GM18520 (cell line): ENCODE results near the gene CNOT8.
A peak's percentile ranks its signal among the peaks of the same experiment; 100 is the strongest.
"Not testable (repeated sequence)": the region's sequence is repeated elsewhere in the genome, so short reads cannot be mapped to it uniquely, and the experiment has no call there.

Source experiments
- ATAC-seq: cut with Tn5 transposase; IDR thresholded peaks from one replicate; pipeline ENCODE4 v1.9.1; 2021; ENCODE audit not compliant: unreplicated experiment

CNOT8 gene

DNA sequence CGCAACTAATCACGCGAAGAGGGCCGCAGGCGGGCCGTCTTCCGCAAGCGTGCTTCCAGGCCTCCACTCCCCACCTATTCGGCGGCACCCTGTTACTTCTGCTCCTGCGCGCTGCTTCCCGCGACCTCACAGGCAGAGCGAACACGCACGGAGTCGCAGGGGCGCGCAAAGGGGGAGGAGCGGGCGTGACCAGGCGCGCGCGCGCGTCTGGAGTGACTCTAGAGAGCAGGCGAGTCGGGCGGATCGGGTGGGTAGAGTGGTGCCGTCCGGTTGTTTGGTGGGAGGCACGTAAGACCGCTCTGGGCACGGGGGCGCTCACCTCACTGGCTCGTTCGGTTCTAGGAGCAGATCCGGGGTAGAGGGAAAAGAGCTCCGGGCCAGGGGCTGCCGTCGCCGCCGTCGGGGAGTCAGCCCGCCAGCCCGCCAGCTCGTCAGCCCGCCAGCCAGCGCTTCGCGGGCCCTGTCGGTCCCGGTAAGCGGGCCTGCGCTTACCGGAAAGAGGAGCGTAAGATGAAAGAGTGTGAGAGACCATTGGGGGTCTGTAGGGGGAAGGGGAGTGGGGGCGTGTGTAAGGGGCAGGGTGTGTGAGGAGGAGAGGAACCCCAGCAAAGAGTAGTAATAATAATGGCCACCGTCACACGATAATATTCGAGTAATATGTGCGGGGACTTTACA, at the start of gene CNOT8:
TSS of gene CNOT8 (plus strand) at position 331 of the 675 bp plus-strand sequence. CDS start 4,652 bp downstream, outside the sequence.
- ATAC-seq: peak; percentile 76

DNA sequence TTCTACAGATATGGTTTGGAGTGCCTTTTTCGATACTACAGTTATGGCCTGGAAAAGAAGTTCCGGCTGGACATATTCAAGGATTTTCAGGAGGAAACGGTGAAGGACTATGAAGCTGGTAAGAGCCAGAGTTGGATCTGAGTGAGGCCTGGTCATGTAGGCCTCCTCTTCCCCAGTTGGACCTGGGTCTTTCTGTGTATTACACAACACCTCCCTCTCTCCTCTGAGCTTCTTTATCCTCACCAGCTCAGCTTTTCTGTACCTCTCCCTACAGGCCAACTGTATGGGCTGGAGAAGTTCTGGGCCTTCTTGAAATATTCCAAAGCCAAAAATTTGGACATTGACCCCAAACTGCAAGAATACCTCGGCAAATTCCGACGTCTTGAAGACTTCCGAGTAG, 47.2 kb upstream of the CNOT8 start:
- no peak for ATAC-seq

DNA sequence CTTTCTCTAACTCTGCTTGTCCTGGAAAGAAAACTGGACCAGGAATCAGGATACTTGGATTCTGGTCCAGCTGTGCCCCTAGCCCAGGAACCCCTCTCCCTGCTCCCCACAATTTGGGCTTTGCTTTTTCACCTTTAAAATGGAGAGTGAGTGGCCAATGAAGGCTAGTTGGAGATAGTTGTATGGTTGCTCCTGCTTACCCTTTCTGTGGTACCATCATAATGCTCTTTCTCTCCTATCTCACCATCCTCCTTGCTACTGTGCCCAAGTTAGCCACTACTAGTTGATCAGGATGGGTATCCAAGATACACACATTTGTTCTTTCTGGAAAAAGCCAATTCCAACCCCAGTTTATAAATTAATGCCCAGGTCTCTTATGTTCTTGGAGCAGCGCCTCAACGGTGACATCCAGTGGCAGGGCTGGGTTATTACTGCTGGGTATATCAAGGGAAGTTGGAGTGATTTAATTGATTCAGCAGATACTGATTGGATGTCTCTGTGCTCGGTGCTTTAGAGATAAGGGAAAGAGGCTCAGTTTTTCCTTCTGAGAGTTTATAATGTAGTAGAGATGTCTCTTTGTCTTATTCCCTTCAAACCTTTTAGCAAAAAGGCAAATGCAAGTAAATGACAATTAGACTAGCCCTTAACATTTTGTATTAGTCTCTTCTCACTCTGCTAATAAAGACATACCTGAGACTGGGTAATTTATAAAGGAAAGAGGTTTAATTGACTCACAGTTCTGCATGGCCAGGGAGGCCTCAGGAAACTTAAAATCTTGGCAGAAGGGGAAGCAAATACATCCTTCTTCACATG, 46.6 kb upstream of the CNOT8 start:
- ATAC-seq: no peak

DNA sequence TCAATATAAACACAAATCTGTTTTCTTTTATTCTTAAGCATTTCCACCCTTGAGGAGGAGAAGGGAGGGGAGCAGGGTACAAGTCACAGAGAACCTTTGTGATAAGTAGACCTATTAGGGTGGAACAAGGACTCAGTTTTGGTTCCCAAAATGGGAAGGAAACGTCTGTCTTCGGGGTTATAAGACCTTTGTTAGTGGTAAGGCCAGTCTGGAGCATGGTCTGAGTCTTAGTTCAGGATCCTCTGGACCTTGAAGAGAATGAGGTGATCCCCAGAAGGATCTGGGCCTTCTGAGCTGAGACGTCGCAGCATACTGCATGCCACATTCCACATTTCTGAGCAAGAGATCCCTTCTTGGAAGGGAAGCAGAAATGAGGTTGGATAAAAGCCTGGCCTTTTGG, 45.3 kb upstream of the CNOT8 start:
- no peak for ATAC-seq

DNA sequence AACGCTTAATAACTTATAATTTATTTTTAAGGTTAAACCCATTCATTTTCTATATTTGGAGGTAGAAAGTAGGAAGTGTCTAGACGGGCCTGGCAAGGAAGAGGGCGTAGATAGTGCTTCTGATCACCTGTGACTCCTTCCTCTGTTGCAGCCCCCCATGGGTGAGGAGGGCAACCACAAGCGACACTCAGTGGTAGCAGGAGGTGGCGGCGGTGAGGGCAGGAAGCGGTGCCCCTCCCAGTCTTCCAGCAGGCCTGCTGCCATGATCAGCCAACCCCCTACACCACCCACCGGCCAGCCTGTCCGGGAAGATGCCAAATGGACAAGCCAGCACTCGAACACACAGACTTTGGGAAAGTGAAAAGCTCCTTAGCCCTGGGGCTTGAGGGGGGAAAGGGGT, 44.7 kb upstream of the CNOT8 start:
- ATAC-seq: no peak

DNA sequence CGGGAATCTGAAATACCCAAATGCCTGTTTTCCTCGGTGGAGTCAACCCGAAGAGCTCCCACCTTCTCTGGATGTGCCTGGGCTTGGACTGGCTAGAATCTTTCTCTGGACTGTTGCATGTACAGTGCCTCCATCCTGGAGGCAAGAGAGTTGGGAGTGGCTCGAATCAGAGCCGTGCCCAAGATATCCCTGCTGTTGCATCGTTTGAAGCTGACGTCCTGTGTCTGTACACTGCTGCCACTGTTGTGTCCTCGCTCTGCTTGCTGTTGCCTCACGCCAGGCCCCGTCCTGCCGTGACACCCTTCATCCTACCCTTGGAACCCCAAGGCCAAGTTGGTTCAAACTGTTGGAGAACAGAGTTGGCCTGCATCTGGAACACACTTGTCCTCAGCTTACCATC, 43.4 kb upstream of the CNOT8 start:
- no peak for ATAC-seq

DNA sequence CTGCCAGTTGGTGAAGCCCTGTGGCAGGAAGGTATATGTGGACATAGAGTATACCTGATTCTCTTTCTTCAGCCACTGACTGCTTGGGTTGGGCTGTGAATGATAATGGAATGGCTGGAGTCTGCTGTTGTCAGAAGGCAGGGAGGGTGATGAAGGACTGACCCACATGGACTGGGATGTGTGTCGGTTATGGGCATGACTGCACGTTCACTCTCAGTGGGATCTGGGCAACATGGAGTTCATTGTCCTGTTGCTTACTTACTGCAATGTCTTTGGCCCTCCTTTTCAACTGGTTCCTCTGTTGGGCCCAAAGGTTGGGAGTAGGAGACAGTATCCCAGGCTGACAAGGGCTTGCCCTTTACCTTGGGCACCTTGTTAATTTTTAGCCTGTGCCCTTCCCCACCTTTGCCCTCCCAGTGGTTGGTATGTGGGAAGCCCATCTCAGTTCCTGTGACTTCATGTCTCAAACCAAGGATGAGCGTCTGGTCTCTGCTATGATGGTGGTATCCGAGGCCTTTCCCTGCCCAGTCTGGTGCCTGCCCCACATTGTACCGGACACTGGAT, 42.7 kb upstream of the CNOT8 start:
- no peak for ATAC-seq

DNA sequence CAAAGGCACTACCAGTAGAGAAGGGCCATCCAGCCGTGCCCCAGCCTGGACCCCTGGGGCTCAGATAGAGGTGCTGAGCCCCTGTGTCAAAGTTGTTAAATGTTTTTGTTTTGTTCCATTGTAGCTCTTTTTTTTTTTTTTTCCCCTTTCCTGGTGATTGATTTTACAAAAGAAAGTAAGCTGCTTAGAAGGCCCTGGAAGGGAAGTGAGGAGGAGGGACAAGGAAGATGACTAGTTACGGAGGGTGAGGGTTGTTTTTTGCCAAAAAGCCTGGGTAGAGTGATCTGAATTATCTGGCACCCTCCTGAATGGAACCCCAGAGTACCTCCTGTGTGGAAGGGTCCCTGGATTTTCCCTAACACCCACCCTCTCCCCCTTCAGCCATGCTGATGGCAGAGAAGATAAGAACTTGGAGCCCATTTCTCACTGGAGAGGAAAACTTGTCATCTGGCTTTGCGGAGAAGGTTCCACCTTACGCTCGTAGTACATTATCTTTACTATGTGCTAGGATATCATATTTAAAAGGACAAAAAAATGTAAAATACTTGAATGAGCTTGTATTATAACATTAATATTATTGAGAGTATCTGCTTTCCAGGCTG, 41.4 kb upstream of the CNOT8 start:
- ATAC-seq: no peak

DNA sequence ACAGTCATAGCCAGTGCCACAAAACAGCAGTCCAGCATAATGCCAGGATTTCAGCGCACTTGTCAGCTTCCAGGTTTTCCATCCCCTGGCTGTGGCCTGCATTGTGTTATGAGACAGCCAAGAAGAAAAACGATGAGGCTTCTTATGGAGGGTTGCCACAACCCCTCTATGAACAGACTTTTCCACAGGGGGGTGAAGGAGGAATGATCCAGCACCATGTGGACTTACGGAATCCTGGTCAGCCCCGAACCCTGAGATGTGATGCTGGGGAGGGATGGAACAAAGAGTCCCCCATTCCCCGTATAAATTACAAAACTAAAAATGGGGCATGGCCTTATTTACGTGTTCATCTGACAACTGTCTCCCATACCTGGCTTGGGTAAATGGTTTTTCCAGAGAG, 40.6 kb upstream of the CNOT8 start:
- no peak for ATAC-seq

DNA sequence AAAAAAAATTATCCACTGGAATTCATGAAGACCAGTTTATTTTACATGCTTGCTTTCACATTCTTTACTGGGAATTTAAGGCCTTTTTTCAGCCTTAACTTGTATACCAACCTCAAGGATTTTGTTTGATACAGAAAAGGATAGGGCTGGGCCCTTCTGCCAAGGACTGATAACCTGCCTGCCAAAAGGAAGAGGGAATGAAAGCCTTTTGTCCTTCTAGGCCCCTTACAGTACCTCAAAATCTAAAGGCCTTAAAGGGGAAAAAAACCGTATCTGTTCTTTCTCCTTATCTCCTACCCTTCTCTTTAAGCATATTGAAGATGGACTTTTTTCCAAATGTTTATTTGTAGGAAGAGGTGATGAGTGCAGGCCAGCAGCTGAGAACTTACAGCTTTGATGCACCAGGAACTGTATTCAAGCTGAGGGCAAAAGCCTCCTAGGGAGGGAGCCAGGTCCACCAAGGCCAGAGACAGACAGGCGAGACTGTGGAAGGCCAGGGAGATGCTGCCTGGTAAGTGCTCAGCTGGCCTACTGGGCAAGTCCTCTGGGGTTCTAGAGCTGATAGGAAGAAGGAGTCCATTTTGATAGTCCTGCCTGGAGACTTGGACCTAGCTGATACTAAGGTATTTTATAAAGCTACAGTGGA, 39.8 kb upstream of the CNOT8 start:
- ATAC-seq: no peak

DNA sequence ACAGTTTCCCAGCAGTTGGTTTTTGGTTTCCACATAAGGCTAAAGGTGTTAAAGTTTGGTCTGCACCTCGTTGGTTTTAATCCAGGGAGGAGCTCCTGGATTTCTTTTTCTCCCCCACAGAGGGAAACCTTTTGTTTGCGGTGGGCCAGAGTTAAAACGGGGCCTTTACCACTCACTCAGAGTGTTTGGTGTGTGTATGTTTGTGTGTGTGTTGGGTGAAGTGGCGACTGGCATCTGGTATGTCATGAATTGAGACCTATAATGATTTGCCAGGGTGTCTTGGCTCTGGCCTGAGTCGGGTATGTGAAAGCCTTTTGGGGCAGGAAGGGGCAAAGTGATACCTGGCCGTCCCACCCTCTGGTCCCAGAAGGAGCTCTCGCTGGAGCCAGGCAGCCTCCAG, 38.9 kb upstream of the CNOT8 start:
- no peak for ATAC-seq

DNA sequence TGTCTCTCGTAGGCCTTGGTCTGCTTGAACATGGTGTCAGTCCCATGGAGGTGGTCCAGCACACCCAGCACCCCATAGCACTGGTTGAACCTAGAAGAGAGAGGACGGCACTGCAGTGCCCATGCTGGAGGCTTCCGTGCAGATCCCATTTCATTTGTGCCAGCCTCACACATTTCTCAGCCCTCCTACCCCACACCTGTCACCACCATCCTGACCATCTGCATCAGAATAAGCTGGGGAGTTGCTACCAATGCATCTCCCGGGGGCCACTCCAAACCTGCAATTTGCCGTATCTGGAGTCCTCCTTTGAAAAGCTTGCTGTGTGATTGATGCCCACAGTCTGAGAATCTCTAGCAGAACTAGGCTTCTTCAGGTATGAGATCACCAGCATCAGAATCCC, 38.0 kb upstream of the CNOT8 start:
- ATAC-seq: no peak

DNA sequence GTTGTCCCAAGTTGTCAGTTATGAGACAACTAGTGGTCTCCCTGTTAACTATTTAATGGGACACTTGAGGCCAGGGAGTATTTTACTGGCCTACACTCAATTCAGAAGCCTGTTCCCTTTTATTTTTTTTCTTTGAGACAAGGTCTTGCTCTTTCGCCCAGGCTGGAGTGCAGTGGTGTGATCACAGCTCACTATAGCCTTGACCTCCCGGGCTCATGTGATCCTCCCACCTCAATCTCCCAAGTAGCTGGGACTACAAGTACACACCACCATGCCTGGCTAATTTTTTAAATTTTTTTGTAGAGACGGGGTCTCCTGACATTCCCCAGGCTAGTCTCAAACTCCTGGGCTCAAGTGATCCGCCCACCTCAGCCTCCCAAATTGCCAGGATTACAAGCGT, 35.5 kb upstream of the CNOT8 start:
- not testable (repeated sequence) for ATAC-seq

DNA sequence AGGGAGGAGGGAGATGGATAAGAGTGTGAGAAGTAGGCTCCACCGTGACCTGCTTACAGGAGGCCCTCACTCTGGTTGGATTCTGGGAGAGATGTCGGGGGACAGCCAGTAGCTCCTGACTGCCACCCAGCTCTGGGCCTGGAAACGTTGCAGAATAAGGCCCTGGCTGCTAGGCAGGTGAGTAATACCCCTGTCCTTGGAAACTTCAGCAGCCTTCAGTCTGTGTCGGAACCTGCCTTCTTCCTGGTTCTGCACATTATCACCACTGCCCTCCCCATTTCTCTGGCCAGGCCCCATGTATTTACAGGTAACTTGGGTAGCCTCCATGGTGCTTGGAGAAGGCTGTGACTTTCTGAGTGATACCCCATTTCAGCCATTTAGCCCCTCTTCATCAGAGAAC, 34.8 kb upstream of the CNOT8 start:
- no peak for ATAC-seq

DNA sequence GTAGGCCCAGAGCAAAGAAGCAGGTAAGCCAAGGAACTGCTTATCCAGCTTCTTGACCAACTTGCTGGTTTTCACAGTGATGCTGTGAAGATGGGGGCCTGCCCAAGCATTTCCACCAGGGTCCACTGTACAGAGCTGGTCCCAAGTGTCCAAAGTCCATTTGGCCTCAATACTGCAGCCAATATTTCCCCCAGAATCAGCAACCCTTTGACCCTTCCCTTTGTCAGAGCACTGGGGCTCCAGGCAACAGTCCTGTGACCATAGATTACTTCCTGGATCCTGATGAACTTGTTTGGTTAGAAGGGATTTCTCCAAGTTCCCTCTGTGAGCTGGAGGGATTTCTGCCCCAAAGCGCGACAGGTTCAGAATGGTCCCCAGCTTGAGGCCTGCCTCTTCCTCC, 34.4 kb upstream of the CNOT8 start:
- ATAC-seq: no peak

DNA sequence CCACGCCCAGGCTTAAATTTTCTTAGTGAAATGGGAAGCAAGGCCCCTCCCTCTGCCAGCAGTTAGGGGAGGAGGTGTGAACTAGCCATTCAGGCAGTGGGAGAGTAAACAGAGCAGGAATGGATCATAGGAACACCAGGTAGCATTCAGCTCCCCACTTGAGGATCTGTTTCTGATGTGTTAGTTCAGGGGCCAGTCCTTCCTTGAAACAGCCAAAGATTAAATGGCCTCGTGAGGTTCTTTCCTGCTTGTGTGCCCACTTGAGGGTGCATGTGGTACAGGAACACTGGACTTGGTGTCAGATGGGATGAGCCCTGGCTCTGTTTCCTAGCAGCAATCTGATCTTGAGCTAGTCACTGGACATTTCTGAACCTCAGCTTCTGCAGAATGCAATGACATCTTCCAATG, 29.2 kb upstream of the CNOT8 start:
- ATAC-seq: no peak

DNA sequence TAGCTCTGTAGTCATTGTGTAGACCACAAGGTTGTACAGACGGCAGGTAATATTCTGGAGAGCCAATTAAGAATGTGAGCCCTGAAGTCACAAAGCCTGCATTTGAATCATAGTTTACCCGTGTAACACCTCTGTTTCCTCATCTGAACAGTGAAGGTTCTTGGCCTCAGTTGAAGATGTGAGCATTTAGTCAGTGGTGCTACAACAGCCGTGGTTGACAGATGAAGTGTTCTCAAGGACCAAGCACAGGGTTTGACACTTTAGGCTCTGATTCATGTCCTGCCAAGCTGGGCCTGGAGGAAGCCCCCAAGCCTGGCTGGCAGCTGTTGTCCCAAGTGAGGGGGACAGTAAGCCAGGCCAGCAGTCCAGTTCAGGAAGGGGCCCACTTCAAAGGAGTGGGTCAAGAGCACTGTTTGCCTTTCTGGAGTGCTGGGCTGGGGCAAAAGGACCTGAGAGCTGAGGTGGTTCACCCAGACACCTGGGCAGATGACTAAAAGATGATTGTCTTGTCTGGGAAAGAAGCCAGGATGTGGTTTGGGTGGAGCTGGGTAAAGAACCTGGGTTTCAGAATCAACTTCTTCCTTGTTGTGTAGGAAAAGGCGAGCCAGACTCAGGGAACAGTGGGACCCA, 28.7 kb upstream of the CNOT8 start:
- ATAC-seq: no peak

DNA sequence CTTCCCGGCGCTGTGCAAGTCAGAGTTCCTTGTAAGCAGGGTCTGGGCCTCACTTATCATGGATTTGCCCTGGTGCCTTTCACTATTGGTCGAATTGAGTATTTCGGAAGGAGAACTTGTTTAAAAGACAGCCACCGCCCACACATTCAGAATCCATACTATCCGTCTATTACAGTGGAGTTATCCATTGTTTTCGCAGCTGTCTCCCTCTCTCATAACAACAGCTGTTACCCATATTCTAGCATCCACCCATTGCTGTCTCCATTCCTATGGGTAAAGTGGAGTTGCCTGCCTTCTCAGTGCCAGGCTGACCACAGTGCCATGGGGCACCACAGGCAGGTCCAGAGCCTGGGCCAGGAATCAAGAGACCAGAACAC, 28.2 kb upstream of the CNOT8 start:
- ATAC-seq: no peak

DNA sequence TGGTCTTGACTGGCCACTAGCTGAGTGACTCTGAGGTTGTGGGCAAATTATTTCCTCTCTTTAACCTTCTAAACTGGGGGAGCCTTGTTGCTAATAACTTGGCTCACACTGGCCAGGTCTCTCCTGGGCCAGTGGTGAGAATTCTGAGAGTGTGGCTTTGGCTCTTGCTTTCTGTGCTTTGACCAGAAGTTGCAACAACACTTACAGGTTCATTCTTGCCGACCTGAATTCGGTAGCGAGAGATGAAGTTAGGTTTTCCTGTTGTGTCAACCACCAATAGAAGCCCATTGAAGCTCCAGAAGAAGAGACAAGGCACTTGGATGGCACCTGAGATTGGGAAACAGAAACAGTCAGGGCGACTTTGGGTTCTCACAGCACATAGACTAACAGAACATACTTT, 27.8 kb upstream of the CNOT8 start:
- no peak for ATAC-seq

DNA sequence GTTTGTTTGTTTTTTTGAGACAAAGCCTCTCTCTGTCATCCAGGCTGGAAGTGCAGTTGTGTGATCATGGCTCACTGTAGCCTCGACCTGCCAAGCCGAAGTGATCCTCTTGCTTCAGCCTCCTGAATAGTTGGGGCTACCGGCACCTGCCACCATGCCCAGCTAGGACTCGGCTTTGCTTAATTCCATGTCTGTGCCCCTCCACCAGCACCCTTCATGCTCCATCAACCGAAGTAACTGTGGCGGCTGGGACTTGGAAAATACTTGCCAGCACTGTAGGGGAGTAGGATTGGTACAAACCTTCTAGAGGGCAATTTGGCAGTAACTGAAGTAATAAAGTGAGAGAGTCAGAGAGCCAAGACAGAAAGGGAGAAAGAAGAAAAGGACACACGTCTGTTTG, 27.0 kb upstream of the CNOT8 start:
- ATAC-seq: no peak

DNA sequence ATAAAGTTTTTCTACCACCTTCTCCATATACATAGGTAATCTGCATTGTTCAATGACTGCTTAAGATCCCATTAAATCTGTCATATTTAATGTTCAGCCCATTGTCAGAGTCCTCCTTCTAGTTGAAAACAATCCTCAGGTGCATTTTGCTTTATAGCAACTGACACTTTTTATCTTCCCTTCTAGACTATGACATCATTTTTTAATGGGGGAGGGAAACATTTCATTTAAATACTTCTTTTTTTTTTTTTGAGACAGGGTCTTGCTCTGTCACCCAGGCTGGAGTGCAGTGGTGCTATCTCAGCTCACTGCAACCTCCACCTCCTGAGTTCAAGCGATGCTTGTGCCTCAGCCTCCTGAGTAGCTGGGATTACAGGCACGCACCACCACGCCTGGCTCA, 25.6 kb upstream of the CNOT8 start:
- ATAC-seq: not testable (repeated sequence)
